ENCODE results near the gene CLTB. TPM values are rescaled to one million over a fixed set of nuclear protein-coding genes. Genes with fewer than 3 reads are reported as not detected.

The CLTB gene
- total and polyA plus RNA-seq, 2 of the 13 experiments (the other 11 are each of a cell fraction or from before 2014, with no cell fraction given), result 23.3 to 33.8 TPM

DNA sequence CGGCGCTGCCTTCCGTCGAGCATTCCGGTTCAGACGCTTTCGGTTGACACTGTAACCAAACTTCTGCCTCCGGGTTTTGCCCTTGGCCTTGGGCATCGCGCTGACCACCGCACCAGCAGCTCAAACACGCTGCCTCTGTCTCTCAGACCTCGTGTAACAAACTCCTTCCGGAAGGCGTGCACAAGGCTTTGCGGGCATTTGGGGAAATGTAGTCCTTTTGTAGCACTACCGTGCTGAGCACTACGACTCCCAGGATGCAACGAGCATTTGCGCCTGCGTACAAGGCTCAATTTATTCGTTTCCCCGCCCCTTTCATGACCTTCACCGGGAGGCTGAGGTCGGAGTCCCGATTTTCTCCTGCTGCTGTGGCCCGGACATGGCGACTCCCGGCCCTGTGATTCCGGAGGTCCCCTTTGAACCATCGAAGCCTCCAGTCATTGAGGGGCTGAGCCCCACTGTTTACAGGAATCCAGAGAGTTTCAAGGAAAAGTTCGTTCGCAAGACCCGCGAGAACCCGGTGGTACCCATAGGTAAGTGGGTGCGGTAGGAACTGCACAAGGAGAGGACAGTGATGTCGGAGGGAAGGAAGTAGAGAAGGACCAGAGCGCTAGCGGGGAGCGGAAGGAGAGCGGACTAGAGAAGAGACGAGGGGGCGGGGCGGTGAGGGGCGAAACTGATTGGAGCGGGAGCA lies 27.8 kb downstream of the CLTB start, which contains the start of the genes HIGD2A and NOP16 (continued):
- TF ChIP-seq, protein P1, sequence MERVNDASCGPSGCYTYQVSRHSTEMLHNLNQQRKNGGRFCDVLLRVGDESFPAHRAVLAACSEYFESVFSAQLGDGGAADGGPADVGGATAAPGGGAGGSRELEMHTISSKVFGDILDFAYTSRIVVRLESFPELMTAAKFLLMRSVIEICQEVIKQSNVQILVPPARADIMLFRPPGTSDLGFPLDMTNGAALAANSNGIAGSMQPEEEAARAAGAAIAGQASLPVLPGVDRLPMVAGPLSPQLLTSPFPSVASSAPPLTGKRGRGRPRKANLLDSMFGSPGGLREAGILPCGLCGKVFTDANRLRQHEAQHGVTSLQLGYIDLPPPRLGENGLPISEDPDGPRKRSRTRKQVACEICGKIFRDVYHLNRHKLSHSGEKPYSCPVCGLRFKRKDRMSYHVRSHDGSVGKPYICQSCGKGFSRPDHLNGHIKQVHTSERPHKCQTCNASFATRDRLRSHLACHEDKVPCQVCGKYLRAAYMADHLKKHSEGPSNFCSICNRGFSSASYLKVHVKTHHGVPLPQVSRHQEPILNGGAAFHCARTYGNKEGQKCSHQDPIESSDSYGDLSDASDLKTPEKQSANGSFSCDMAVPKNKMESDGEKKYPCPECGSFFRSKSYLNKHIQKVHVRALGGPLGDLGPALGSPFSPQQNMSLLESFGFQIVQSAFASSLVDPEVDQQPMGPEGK (CRISPR knock-in tag; IDR thresholded peaks at IDR 0.05), result peak; percentile 27; the same call in 1 of the 2 replicates
- TF ChIP-seq ZNF724P (CRISPR knock-in tag; IDR thresholded peaks at IDR 0.05; ENCODE audit: borderline replicate concordance), result peak; percentile 21
- TF ChIP-seq, protein P2, sequence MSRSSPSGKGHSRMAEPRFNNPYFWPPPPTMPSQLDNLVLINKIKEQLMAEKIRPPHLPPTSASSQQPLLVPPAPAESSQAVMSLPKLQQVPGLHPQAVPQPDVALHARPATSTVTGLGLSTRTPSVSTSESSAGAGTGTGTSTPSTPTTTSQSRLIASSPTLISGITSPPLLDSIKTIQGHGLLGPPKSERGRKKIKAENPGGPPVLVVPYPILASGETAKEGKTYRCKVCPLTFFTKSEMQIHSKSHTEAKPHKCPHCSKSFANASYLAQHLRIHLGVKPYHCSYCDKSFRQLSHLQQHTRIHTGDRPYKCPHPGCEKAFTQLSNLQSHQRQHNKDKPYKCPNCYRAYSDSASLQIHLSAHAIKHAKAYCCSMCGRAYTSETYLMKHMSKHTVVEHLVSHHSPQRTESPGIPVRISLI (CRISPR knock-in tag; IDR thresholded peaks at IDR 0.05; ENCODE audit: borderline replicate concordance), result peak; percentile 7; the same call in 1 of the 2 replicates
- TF ChIP-seq ZNF644 (CRISPR knock-in tag; IDR thresholded peaks at IDR 0.05; ENCODE audit: low read depth), result no peak
- TF ChIP-seq ZFP36L1 (CRISPR knock-in tag; IDR thresholded peaks at IDR 0.05), result peak; percentile 24; the same call in 1 of the 2 replicates
- TF ChIP-seq IRF2 (CRISPR knock-in tag; IDR thresholded peaks at IDR 0.05), result peak; percentile 89
- TF ChIP-seq TAF1 (CRISPR knock-in tag; IDR thresholded peaks at IDR 0.05), result peak; percentile 81
- TF ChIP-seq, protein P3, sequence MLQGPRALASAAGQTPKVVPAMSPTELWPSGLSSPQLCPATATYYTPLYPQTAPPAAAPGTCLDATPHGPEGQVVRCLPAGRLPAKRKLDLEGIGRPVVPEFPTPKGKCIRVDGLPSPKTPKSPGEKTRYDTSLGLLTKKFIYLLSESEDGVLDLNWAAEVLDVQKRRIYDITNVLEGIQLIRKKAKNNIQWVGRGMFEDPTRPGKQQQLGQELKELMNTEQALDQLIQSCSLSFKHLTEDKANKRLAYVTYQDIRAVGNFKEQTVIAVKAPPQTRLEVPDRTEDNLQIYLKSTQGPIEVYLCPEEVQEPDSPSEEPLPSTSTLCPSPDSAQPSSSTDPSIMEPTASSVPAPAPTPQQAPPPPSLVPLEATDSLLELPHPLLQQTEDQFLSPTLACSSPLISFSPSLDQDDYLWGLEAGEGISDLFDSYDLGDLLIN (CRISPR knock-in tag; IDR thresholded peaks at IDR 0.05; ENCODE audit: borderline replicate concordance), result peak; percentile 24; the same call in 1 of the 2 replicates
- TF ChIP-seq SRSF1 (optimal IDR thresholded peaks at IDR 0.05; ENCODE audit: low read depth, low read length), result peak; percentile 91
- peak; percentile 99 for TF ChIP-seq SAP130 (CRISPR knock-in tag; IDR thresholded peaks at IDR 0.05; ENCODE audit: low read depth)
- TF ChIP-seq, protein P4, sequence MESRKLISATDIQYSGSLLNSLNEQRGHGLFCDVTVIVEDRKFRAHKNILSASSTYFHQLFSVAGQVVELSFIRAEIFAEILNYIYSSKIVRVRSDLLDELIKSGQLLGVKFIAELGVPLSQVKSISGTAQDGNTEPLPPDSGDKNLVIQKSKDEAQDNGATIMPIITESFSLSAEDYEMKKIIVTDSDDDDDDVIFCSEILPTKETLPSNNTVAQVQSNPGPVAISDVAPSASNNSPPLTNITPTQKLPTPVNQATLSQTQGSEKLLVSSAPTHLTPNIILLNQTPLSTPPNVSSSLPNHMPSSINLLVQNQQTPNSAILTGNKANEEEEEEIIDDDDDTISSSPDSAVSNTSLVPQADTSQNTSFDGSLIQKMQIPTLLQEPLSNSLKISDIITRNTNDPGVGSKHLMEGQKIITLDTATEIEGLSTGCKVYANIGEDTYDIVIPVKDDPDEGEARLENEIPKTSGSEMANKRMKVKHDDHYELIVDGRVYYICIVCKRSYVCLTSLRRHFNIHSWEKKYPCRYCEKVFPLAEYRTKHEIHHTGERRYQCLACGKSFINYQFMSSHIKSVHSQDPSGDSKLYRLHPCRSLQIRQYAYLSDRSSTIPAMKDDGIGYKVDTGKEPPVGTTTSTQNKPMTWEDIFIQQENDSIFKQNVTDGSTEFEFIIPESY (CRISPR knock-in tag; IDR thresholded peaks at IDR 0.05), result peak; percentile 26; the same call in 1 of the 2 replicates
- no peak; the same call in 1 of the 2 replicates for TF ChIP-seq ZNF563 (CRISPR knock-in tag; IDR thresholded peaks at IDR 0.05)
- no peak for TF ChIP-seq ZNF674 (CRISPR knock-in tag; IDR thresholded peaks at IDR 0.05; ENCODE audit: low read depth)
- no peak for TF ChIP-seq RBAK (CRISPR knock-in tag; IDR thresholded peaks at IDR 0.05)
- TF ChIP-seq, protein P5, sequence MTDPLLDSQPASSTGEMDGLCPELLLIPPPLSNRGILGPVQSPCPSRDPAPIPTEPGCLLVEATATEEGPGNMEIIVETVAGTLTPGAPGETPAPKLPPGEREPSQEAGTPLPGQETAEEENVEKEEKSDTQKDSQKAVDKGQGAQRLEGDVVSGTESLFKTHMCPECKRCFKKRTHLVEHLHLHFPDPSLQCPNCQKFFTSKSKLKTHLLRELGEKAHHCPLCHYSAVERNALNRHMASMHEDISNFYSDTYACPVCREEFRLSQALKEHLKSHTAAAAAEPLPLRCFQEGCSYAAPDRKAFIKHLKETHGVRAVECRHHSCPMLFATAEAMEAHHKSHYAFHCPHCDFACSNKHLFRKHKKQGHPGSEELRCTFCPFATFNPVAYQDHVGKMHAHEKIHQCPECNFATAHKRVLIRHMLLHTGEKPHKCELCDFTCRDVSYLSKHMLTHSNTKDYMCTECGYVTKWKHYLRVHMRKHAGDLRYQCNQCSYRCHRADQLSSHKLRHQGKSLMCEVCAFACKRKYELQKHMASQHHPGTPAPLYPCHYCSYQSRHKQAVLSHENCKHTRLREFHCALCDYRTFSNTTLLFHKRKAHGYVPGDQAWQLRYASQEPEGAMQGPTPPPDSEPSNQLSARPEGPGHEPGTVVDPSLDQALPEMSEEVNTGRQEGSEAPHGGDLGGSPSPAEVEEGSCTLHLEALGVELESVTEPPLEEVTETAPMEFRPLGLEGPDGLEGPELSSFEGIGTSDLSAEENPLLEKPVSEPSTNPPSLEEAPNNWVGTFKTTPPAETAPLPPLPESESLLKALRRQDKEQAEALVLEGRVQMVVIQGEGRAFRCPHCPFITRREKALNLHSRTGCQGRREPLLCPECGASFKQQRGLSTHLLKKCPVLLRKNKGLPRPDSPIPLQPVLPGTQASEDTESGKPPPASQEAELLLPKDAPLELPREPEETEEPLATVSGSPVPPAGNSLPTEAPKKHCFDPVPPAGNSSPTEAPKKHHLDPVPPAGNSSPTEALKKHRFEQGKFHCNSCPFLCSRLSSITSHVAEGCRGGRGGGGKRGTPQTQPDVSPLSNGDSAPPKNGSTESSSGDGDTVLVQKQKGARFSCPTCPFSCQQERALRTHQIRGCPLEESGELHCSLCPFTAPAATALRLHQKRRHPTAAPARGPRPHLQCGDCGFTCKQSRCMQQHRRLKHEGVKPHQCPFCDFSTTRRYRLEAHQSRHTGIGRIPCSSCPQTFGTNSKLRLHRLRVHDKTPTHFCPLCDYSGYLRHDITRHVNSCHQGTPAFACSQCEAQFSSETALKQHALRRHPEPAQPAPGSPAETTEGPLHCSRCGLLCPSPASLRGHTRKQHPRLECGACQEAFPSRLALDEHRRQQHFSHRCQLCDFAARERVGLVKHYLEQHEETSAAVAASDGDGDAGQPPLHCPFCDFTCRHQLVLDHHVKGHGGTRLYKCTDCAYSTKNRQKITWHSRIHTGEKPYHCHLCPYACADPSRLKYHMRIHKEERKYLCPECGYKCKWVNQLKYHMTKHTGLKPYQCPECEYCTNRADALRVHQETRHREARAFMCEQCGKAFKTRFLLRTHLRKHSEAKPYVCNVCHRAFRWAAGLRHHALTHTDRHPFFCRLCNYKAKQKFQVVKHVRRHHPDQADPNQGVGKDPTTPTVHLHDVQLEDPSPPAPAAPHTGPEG (CRISPR knock-in tag; IDR thresholded peaks at IDR 0.05), result peak; percentile 32; the same call in 1 of the 2 replicates
- TF ChIP-seq HNRNPL (IDR thresholded peaks at IDR 0.05; ENCODE audit: low read depth, low read length), result no peak
- no peak for TF ChIP-seq ZNF10 (CRISPR knock-in tag; IDR thresholded peaks at IDR 0.05; ENCODE audit: borderline replicate concordance, low read depth)

Measured in HepG2 (cell line).